NCI-H446 (cell line): ENCODE data around the gene TWIST2.
A peak's percentile ranks its signal among the peaks of the same experiment; 100 is the strongest.

ENCODE experiments used
- DNase-seq, 2 experiments: peaks; one replicate each; lab custom pipeline; 2025; lab: John Stamatoyannopoulos, UW

Gene TWIST2

GRCh38 chr2:238856713-238857567, 9.1 kb downstream of the TWIST2 start:
- no peak for DNase-seq

DNA sequence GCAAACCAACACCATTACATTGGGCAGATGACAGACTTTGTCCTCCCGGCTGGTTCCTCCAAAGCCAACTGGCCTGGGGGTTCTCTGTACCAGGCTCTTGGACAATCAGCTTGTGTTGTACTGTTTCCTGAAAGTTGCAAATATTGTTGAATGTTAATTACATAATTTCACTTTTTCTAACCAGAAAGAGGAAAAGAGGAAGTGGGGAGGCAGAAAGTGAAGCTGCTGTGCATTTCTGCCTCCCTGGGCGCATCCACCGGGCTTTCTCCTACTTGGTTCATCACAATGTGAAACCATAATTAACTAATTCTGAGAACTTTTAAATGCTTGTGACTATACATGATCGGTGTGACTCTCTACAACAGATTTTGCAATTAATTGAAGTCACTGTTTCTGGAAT, 10.1 kb downstream of the TWIST2 start:
- DNase-seq: no peak

DNA sequence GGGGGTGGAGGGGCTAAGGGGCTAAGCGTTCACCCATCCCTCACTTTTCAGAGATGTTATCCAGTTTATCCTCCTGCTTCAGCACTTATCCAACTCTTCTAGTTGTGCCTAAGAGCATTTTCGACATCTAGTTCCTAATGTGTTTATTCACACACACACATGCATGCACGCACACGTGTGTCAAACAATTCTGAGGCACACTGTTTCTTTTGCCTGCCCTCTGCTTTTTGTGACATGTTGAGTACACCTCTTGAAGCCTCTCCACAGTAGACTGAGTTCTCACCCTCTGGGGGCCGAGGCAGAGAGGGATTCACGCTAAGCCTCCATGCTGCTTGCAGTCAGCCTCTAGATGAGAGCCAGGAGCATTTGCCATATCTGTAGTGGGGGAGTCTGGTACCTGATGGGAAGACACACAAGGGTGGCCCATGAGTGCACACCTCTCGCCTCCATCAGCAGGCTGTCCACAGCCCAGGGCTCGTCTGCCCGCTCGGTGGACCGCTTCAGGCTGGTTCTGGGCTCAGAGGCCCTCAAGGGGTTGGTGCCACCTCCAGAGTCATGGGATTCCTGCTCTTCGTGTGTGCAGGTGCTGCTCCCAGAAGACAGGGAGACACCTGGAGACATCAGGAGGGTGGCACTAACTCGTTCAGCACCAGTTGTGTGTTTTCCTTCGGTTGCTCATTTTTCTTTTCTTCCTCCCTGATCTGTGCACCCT, 11.9 kb downstream of the TWIST2 start:
- DNase-seq: no peak

DNA sequence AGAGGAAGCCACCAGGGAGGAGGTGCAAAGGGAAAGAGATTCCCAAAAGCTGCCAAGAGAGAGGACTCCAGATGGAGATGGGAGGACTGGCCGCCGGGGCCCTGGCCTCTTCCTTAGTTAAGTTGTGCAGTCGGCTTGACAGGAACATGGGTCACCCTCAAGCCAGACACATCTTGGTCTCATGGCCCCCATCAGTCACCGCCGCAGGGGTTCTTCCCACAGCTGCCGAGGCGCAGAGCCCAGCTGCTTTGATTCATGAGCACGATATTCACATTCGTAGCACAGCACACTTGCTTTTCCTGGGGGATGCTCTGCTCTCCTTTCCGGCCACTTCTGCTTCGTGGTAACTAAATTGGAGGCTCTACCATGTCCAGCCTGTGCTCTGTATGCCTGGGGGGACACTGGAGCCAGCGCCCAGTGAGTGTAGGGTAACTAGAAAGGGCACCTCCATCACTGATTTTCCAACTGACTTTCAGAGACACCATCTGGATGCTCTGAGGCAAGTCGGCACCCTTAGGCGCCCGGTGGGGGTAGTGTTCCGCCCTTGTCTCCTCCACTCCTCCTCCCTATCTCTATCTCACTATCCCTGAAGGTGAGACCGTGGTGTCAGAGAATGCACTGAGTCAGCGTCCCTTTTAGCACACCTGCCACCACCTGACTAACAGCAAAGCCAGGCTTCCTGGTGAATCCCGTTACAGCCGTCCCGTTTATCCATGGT, 13.3 kb downstream of the TWIST2 start:
- no peak for DNase-seq

DNA sequence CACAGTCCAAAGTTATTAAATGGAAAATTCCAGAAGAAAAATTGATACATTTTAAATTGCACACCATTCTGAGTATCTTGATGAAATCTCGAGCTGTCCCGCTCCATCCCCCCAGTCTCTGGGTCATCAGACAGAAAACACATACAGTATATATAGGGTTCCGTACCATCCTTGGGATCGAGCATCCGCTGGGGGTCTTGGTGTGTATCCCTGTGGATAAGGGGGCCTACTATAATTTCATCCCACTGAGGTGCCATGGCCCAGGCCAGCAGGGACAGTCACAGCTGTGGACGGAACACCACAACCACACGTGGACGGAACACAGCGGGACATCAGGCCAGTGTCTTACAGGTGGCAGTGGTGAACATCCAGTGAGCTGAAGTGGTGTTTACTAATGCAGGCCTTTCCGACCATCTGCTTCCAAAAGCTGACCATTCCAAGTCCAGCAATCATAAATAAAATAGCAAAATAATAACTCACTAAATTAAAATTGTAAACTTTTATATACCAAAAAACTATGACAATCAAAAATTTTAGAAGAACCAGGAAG, 14.0 kb downstream of the TWIST2 start:
- DNase-seq: no peak

GRCh38 chr2:238862701-238863100, 14.8 kb downstream of the TWIST2 start:
- no peak for DNase-seq

GRCh38 chr2:238863231-238863630, 15.3 kb downstream of the TWIST2 start:
- no peak for DNase-seq

DNA sequence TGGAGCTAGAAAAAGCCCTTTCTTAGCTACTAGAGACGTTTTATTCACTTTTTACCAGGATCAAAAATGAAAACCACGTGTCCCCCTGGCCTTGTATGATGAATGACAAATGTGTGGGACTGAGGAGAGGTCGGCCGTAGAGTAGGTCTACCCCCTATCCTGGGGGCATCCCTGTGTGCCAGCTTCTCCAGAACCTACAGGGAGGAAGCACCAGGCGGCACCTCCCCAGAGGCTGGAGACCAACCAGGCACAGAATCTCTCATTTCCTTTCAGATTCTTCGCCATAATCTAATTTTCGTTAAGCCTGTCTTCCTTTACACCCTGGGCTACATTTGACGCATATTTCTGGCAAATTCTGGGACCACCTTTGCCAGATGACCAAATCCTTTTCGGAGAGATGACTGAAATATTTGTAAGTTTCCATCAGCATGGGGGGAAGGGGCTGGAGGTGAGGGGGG, 15.9 kb downstream of the TWIST2 start:
- DNase-seq: no peak

DNA sequence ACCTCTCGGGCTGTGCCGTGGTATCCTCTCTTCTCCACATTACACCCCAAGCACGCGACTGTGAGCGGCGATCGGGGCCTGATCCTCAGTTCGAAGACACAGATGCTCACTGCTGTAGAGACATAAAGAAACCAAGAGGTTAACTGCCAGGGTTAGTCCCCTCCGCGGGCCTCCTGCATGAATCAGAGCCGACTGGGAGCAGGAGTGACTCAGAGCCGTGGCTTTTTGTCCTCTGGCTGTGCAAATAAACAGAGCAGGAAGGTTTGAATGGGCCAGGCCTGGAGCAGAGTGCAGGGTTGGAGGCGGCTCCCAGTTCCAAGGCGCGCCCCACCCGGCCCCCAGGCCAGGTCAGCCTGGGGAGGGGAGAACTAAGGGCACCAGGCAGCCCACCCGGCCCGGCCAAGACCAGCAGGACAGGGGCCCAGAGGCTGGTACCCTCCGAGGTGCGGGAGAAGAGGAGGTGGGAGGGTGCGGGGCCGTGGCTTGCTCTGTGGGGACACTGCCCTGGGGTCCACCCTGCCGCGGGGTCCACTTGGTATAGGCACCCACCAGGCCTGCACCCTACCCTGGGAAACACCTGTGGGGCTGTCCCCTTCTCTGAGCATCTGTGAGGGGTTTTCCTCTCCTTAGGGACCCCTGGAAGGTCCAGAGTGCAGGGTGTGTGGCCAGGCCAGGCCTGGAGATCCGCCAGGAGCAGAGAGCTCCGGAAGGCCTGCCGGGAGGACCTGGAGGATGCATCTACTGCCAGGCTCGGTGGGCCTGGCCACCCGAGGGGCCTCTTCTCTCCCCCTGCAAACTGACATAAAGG, 16.5 kb downstream of the TWIST2 start:
- DNase-seq: peak in 1 of 2 experiments; percentile 60

- DNase-seq: no peak
Observed at GRCh38 chr2:238865015-238865719, 17.3 kb downstream of the TWIST2 start.

- no peak for DNase-seq
Observed at GRCh38 chr2:238865744-238866355, 18.0 kb downstream of the TWIST2 start.

DNA sequence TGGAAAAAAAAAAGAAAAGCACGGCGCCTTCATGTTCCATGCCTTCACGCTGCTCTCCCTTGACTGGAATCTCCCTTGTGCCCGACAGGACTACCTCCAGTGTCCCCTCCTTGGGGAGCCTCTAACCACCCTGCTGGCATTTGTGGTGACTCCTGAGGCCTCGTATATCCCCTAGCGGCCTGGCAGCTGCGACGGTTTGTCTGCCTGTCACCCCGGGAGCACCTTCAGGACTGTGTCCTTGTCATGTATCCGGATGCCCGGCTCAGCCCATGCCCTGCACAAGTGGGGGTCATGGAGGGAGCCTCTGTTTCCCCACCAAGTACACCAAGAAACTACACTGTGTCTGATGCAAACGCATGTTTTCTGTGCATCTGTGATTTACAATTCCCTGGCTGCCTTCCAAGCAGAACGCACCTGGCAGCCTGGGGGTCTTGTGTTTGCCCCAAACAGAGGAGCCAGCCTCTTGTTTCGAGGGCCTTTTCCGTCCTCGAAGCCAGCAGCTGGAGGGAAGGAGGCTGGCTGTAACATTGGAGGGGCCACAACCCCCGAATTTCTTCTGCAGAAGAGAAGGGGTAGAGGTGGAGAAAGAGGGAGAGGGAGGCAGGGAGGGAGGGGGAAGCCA, 18.9 kb downstream of the TWIST2 start:
- DNase-seq: no peak

DNA sequence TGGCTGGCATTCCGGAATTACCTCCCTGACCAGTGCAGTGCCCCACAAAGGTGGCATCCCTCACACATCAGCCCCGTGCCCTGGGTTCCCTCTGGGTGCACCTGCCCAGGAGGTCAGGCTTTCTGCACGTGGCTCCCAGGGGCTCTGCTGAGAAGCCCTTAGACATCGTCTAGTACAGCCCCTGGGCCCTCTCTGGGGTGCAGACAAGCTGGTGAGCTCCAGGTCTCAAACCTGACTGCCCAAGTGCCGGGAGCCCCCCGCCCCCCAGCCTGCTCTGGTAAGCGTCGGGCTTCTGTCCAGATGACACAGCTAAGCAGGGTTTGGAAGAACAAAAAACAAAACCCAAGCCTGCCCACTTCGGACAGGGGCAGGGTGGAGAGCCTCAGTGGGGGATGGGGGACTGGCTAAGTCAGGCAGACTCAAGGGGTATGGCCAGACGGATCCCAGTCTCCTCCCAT, 20.2 kb downstream of the TWIST2 start:
- DNase-seq: no peak

DNA sequence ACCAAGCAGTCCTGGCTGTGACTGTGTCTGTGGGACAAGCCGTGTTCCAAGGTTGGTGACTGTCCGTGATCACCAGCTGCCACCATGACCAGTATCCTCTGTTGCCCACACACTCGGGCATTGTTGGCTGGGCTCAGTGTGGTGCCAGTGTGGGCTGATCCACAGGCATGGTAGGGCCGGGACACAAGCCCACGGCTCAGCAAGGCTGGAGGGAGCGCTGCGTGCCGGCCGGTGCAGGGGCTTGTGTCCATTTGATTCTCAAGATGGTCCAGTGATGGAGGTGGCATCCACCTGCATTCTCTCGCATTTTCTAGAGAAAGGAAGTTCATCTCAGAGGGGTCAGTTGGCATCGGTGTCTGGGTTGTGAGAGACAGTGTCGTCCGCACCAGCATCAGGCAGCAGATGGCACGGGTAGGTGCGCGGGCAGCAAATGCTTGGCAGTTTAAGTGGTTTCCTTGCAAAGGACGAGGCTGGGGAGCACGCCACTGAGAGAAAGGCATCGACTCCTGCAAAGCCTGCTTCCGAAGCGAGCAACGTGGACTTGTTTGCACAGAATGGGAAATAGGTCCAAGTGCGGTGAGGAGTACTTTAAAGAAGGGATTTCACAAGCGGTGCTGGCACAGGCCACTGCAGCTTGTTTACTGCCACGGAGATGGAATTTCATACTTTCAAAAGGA, 20.9 kb downstream of the TWIST2 start:
- DNase-seq: no peak

GRCh38 chr2:238869293-238870124, 21.6 kb downstream of the TWIST2 start:
- DNase-seq: no peak

- DNase-seq: no peak
Observed at GRCh38 chr2:238870261-238870660, 22.4 kb downstream of the TWIST2 start.

GRCh38 chr2:238872026-238872425, 24.1 kb downstream of the TWIST2 start:
- DNase-seq: no peak
